ENCODE measurements around the gene MICAL1. TPM values are rescaled to one million over a fixed set of nuclear protein-coding genes. Genes with fewer than 3 reads are reported as not detected.

Gene MICAL1
- total RNA-seq, 1 donor from 2014 or later: 782 TPM

DNA sequence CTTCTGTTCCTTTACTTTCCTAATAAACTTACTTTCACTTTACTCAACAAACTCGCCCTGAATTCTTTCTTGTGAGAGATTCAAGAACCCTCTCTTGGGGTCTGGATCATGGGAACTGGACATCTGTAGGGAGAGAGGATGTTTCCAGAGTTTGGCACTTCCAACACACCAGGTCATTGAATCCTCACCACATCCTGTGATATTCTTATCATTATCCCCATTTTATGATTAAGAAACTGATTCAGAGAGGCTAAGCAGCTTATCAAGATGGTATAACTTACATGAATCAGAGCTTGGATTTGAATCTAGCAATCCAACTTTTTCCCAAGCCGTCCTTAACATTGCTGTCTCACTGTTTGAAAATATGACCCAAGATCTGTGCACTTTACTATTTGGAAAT, 30.6 kb downstream of the MICAL1 start:
- Mint-ChIP-seq H3K36me3 (ENCODE audit: unreplicated experiment) (no peaks in the 10 kb centered on the region), H3K4me3 (ENCODE audit: unreplicated experiment) (no peak overlapping the region), H3K9me3 (ENCODE audit: unreplicated experiment) (no peaks in the 10 kb centered on the region), H3K4me1 (ENCODE audit: low read depth, unreplicated experiment) (no peaks in the 10 kb centered on the region), H3K27me3 (ENCODE audit: unreplicated experiment) (no peaks in the 10 kb centered on the region), H3K27ac (ENCODE audit: unreplicated experiment) (no peak overlapping the region)
- TF ChIP-seq, protein P1, sequence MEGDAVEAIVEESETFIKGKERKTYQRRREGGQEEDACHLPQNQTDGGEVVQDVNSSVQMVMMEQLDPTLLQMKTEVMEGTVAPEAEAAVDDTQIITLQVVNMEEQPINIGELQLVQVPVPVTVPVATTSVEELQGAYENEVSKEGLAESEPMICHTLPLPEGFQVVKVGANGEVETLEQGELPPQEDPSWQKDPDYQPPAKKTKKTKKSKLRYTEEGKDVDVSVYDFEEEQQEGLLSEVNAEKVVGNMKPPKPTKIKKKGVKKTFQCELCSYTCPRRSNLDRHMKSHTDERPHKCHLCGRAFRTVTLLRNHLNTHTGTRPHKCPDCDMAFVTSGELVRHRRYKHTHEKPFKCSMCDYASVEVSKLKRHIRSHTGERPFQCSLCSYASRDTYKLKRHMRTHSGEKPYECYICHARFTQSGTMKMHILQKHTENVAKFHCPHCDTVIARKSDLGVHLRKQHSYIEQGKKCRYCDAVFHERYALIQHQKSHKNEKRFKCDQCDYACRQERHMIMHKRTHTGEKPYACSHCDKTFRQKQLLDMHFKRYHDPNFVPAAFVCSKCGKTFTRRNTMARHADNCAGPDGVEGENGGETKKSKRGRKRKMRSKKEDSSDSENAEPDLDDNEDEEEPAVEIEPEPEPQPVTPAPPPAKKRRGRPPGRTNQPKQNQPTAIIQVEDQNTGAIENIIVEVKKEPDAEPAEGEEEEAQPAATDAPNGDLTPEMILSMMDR (IDR thresholded peaks at IDR 0.05; ENCODE audit: partially characterized antibody, unreplicated experiment): no peak
- no peak for DNase-seq

DNA sequence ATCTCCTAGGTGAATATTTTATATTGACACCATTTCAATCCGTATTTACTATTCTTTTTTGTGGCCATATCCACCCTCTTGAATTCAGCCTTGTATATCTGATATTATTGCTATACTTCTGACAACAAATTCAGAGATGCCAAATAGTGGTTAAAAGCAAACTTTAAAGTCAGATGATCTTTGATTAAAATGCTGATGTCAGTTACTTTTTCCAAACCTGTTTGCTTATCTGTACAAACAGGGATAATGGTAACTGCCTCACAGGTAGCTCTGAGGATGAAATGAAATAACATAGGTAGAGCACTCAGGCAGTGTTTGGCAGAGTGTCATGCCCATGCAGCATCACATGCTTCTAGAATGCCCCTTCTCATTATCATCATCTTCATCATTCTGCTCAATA, 34.4 kb downstream of the MICAL1 start:
- no peaks in the 10 kb centered on the region for H3K36me3 Mint-ChIP-seq (ENCODE audit: unreplicated experiment)
- H3K27ac Mint-ChIP-seq (ENCODE audit: unreplicated experiment): no peak overlapping the region
- H3K9me3 Mint-ChIP-seq (ENCODE audit: unreplicated experiment): no peaks in the 10 kb centered on the region
- H3K4me1 Mint-ChIP-seq (ENCODE audit: low read depth, unreplicated experiment): no peaks in the 10 kb centered on the region
- no peak overlapping the region for H3K4me3 Mint-ChIP-seq (ENCODE audit: unreplicated experiment)
- no peaks in the 10 kb centered on the region for H3K27me3 Mint-ChIP-seq (ENCODE audit: unreplicated experiment)
- DNase-seq: no peak
- TF ChIP-seq, protein P1 (IDR thresholded peaks at IDR 0.05; ENCODE audit: partially characterized antibody, unreplicated experiment): no peak

DNA sequence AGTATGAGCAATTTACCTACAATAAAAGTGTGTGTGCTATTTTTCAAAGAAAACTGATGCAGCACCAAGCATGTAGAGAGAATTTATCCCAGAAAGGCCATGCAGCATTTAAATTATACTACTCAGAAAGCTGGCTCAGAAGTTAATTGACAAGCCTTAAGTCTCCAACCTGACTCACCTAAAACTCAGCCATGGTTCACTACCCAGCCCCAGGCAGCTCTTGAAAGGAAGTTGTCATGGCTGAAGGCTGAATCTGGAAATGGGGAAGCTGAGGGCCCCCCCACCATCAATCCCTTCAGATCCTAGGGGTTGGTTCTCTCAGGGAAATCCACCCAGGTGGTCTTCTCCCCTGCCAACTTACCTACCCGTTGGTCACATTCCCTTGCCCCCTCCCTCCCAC, 34.8 kb downstream of the MICAL1 start:
- Mint-ChIP-seq H3K4me3 (ENCODE audit: unreplicated experiment) (no peak overlapping the region), H3K4me1 (ENCODE audit: low read depth, unreplicated experiment) (no peaks in the 10 kb centered on the region), H3K27ac (ENCODE audit: unreplicated experiment) (no peak overlapping the region), H3K27me3 (ENCODE audit: unreplicated experiment) (no peaks in the 10 kb centered on the region), H3K9me3 (ENCODE audit: unreplicated experiment) (no peaks in the 10 kb centered on the region), H3K36me3 (ENCODE audit: unreplicated experiment) (no peaks in the 10 kb centered on the region)
- TF ChIP-seq, protein P1 (IDR thresholded peaks at IDR 0.05; ENCODE audit: partially characterized antibody, unreplicated experiment): no peak
- DNase-seq: no peak

DNA sequence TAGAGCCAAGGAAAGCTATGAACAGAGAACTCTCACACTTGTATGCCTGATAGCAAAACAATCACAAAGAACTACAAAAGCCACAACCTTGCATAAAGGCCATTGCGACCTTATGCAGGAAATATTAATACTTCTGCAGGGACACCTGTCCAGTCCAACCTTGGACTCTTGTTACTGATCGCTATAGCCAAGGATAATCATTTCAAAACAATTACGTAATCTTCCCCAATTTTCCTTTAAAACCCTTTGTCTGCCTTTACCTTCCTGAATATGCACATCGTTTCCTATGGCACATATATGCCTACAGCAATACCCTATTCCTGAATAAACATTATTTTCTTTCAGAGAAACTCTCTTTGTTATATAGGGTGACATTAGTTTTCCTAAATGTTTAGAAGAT, 37.9 kb downstream of the MICAL1 start:
- Mint-ChIP-seq H3K27me3 (ENCODE audit: unreplicated experiment) (no peaks in the 10 kb centered on the region), H3K36me3 (ENCODE audit: unreplicated experiment) (no peaks in the 10 kb centered on the region), H3K27ac (ENCODE audit: unreplicated experiment) (no peak overlapping the region), H3K4me1 (ENCODE audit: low read depth, unreplicated experiment) (no peaks in the 10 kb centered on the region), H3K9me3 (ENCODE audit: unreplicated experiment) (peaks cover 2% of the 10 kb centered on the region), H3K4me3 (ENCODE audit: unreplicated experiment) (no peak overlapping the region)
- no peak for DNase-seq
- TF ChIP-seq, protein P1 (IDR thresholded peaks at IDR 0.05; ENCODE audit: partially characterized antibody, unreplicated experiment): no peak

DNA sequence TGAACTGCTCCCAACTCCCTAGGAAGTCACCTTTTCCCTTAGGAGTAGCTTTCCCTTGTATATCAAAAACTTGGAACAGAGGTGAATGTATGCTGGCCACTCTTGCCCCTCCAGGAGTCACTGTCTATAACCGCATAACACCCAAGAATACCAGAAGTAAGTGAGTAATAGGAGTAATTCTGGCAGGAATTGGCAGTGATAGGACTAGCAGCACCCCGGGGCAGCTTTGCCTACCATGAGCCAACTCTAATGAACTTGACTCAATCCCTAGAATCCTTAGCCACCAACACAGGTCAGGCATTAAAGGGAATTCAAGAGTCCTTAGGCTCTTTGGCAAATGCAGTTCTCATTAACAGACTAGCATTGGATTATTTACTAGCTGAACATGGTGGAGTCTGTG, 44.5 kb downstream of the MICAL1 start:
- Mint-ChIP-seq H3K27ac (ENCODE audit: unreplicated experiment) (no peak overlapping the region), H3K9me3 (ENCODE audit: unreplicated experiment) (peaks cover 2% of the 10 kb centered on the region), H3K36me3 (ENCODE audit: unreplicated experiment) (no peaks in the 10 kb centered on the region), H3K4me1 (ENCODE audit: low read depth, unreplicated experiment) (no peaks in the 10 kb centered on the region), H3K4me3 (ENCODE audit: unreplicated experiment) (no peak overlapping the region), H3K27me3 (ENCODE audit: unreplicated experiment) (no peaks in the 10 kb centered on the region)
- TF ChIP-seq, protein P1 (IDR thresholded peaks at IDR 0.05; ENCODE audit: partially characterized antibody, unreplicated experiment): no peak
- no peak for DNase-seq

All from glutamatergic neuron (in vitro differentiated cells).